Jurkat, Clone E6-1 (cell line): ENCODE measurements around the gene VHLL.

Experiments used
- DNase-seq: peaks from one replicate; pipeline ENCODE4 v3.0.0-alpha.2; 2011; ENCODE audit warnings: low read depth, low spot score
- H3K4me3 ChIP-seq: 2 replicates; pipeline ENCODE4 v1.5.1; 2011; ENCODE audit warnings: mild to moderate bottlenecking, low read length, control low read depth, moderate library complexity

VHLL gene

GRCh38 chr1:156262461-156263287, 36.4 kb downstream of the VHLL start:
- DNase-seq = no peak
- no peak overlapping the region for H3K4me3 ChIP-seq

- DNase-seq = no peak
- H3K4me3 ChIP-seq = no peak overlapping the region
These were observed 38.2 kb downstream of the VHLL start for GRCh38 chr1:156260896-156261295.

- no peak for DNase-seq
These were observed 39.3 kb downstream of the VHLL start for GRCh38 chr1:156259805-156260204.

GRCh38 chr1:156258859-156259258, 40.2 kb downstream of the VHLL start:
- no peak overlapping the region for H3K4me3 ChIP-seq
- DNase-seq = no peak

More at GRCh38 chr1:156259805-156260204, 39.3 kb downstream of the VHLL start:
- H3K4me3 ChIP-seq = no peak overlapping the region

- H3K4me3 ChIP-seq = no peak overlapping the region
- peak; percentile 51 for DNase-seq
These were observed 41.4 kb downstream of the VHLL start for GRCh38 chr1:156257711-156258110.

- DNase-seq = no peak
- no peak overlapping the region for H3K4me3 ChIP-seq
These were observed 45.5 kb downstream of the VHLL start for GRCh38 chr1:156253634-156254033.

- DNase-seq = peak; percentile 52
- no peak overlapping the region for H3K4me3 ChIP-seq
These were observed 47.6 kb downstream of the VHLL start for GRCh38 chr1:156251527-156251926.

GRCh38 chr1:156249593-156249992, 49.5 kb downstream of the VHLL start:
- no peak overlapping the region for H3K4me3 ChIP-seq
- no peak for DNase-seq
